Skeletal muscle satellite cell (primary cell): ENCODE results near the gene GJA10. TPM values are rescaled to one million over a fixed set of nuclear protein-coding genes. Genes with fewer than 3 reads are reported as not detected.
"Not testable (repeated sequence)": the region's sequence is repeated elsewhere in the genome, so short reads cannot be mapped to it uniquely, and the experiment has no call there.

Source experiments
- H3K27me3 ChIP-seq: 2 replicates; pipeline ENCODE4 v1.7.0; 2013; ENCODE audit warnings: low read length; ENCODE audit not compliant: control insufficient read depth, insufficient read depth
- H3K36me3 ChIP-seq: 2 replicates; pipeline ENCODE4 v1.7.0; 2013; ENCODE audit warnings: mild to moderate bottlenecking, control low read depth, low read length; ENCODE audit not compliant: insufficient read depth
- H3K4me1 ChIP-seq: 2 replicates; pipeline ENCODE4 v1.7.0; 2013; ENCODE audit warnings: low read length; ENCODE audit not compliant: control insufficient read depth, insufficient read depth
- H3K4me2 ChIP-seq: 2 replicates; pipeline ENCODE4 v1.7.0; 2013; ENCODE audit warnings: mild to moderate bottlenecking, low read length
- H3K4me3 ChIP-seq: 2 replicates; pipeline ENCODE4 v1.7.0; 2013; ENCODE audit warnings: low read length
- H3K9ac ChIP-seq: 2 replicates; pipeline ENCODE4 v1.7.0; 2013; ENCODE audit warnings: mild to moderate bottlenecking, low read depth, low read length, moderate library complexity
- H3K9me3 ChIP-seq: replicated peaks from 2 replicates; pipeline ENCODE4 v1.7.0; 2013; ENCODE audit warnings: mild to moderate bottlenecking, control low read depth, low read length
- total RNA-seq: library from RNA; depleted of rRNA; stranded (reverse); fragments of >200 nt; gene quantifications from 2 replicates; pipeline ENCODE4 v1.2.3, GENCODE V29; 2012; rRNA removed

Gene GJA10
- total RNA-seq, result not detected in 2 replicates

GRCh38 chr6:89894169-89894568 lies at the start of gene GJA10:
Gene GJA10, plus strand, starts transcription at chr6:89894469. Its CDS starts 0 bp downstream, at chr6:89894469.
- Histone ChIP-seq H3K27me3 (peaks cover 5% of the 10 kb centered on the region), H3K9ac (no peak within 1 kb of the TSS), H3K9me3 (no peaks in the 10 kb centered on the region), H3K4me1 (no peaks in the 10 kb centered on the region), H3K4me3 (no peak within 1 kb of the TSS), H3K4me2 (no peak within 1 kb of the TSS), H3K36me3 (no peaks in the 10 kb centered on the region)

- H3K9me3 ChIP-seq, H3K4me2 ChIP-seq, H3K4me3 ChIP-seq, H3K9ac ChIP-seq, H3K27me3 ChIP-seq, H3K4me1 ChIP-seq: not testable (repeated sequence)
- H3K36me3 ChIP-seq, result peaks cover 12% of the 10 kb centered on the region
These were observed 46.8 kb upstream of the GJA10 start for GRCh38 chr6:89847513-89847912.

- Histone ChIP-seq H3K36me3 (peaks cover 32% of the 10 kb centered on the region), H3K4me1 (no peaks in the 10 kb centered on the region)
These were observed 41.2 kb upstream of the GJA10 start for GRCh38 chr6:89853068-89853467.

GRCh38 chr6:89858041-89858440 lies 36.2 kb upstream of the GJA10 start:
- no peak overlapping the region for H3K4me3 ChIP-seq
- no peaks in the 10 kb centered on the region for H3K4me1 ChIP-seq
- no peak overlapping the region for H3K4me2 ChIP-seq
- H3K36me3 ChIP-seq, result peaks cover 68% of the 10 kb centered on the region
- H3K27me3 ChIP-seq, result no peaks in the 10 kb centered on the region
- H3K9me3 ChIP-seq, result no peaks in the 10 kb centered on the region
- H3K9ac ChIP-seq, result no peak overlapping the region

More at GRCh38 chr6:89853068-89853467, 41.2 kb upstream of the GJA10 start:
- Histone ChIP-seq H3K4me2 (no peak overlapping the region), H3K4me3 (no peak overlapping the region), H3K9ac (no peak overlapping the region), H3K9me3 (no peaks in the 10 kb centered on the region), H3K27me3 (no peaks in the 10 kb centered on the region)

GRCh38 chr6:89859744-89860143 lies 34.5 kb upstream of the GJA10 start:
- no peak overlapping the region for H3K4me2 ChIP-seq
- no peaks in the 10 kb centered on the region for H3K9me3 ChIP-seq
- no peaks in the 10 kb centered on the region for H3K4me1 ChIP-seq
- no peak overlapping the region for H3K4me3 ChIP-seq
- no peak overlapping the region for H3K9ac ChIP-seq
- H3K27me3 ChIP-seq, result no peaks in the 10 kb centered on the region
- peaks cover 67% of the 10 kb centered on the region for H3K36me3 ChIP-seq

GRCh38 chr6:89862273-89862672 lies 32.0 kb upstream of the GJA10 start:
- no peaks in the 10 kb centered on the region for H3K9me3 ChIP-seq
- no peak overlapping the region for H3K4me2 ChIP-seq
- no peaks in the 10 kb centered on the region for H3K4me1 ChIP-seq
- H3K9ac ChIP-seq, result no peak overlapping the region
- H3K36me3 ChIP-seq, result peaks cover 68% of the 10 kb centered on the region
- H3K27me3 ChIP-seq, result no peaks in the 10 kb centered on the region
- H3K4me3 ChIP-seq, result no peak overlapping the region

- H3K36me3 ChIP-seq, result peaks cover 71% of the 10 kb centered on the region
- H3K9ac ChIP-seq, result no peak overlapping the region
- H3K27me3 ChIP-seq, result no peaks in the 10 kb centered on the region
- no peak overlapping the region for H3K4me3 ChIP-seq
- no peak overlapping the region for H3K4me2 ChIP-seq
- no peaks in the 10 kb centered on the region for H3K4me1 ChIP-seq
- no peaks in the 10 kb centered on the region for H3K9me3 ChIP-seq
These were observed 31.6 kb upstream of the GJA10 start for GRCh38 chr6:89862698-89863097.

GRCh38 chr6:89866024-89866678 lies 28.1 kb upstream of the GJA10 start:
- Histone ChIP-seq H3K9ac (no peak overlapping the region), H3K4me1 (no peaks in the 10 kb centered on the region), H3K4me2 (no peak overlapping the region), H3K4me3 (no peak overlapping the region), H3K9me3 (no peaks in the 10 kb centered on the region), H3K27me3 (no peaks in the 10 kb centered on the region), H3K36me3 (peaks cover 66% of the 10 kb centered on the region)

- no peaks in the 10 kb centered on the region for H3K4me1 ChIP-seq
- H3K4me2 ChIP-seq, result no peak overlapping the region
- no peak overlapping the region for H3K4me3 ChIP-seq
- no peak overlapping the region for H3K9ac ChIP-seq
- H3K9me3 ChIP-seq, result no peaks in the 10 kb centered on the region
- H3K36me3 ChIP-seq, result peaks cover 28% of the 10 kb centered on the region
- H3K27me3 ChIP-seq, result no peaks in the 10 kb centered on the region
These were observed 20.5 kb upstream of the GJA10 start for GRCh38 chr6:89873721-89874120.

- H3K9me3 ChIP-seq, result no peaks in the 10 kb centered on the region
- H3K4me2 ChIP-seq, result no peak overlapping the region
- H3K27me3 ChIP-seq, result no peaks in the 10 kb centered on the region
- peaks cover 28% of the 10 kb centered on the region for H3K36me3 ChIP-seq
- H3K4me3 ChIP-seq, result no peak overlapping the region
- H3K9ac ChIP-seq, result no peak overlapping the region
- no peaks in the 10 kb centered on the region for H3K4me1 ChIP-seq
These were observed 19.8 kb upstream of the GJA10 start for GRCh38 chr6:89874438-89874837.

- Histone ChIP-seq H3K9me3 (no peaks in the 10 kb centered on the region), H3K4me2 (no peak overlapping the region), H3K27me3 (peaks cover 25% of the 10 kb centered on the region), H3K36me3 (no peaks in the 10 kb centered on the region), H3K9ac (no peak overlapping the region), H3K4me3 (no peak overlapping the region), H3K4me1 (no peaks in the 10 kb centered on the region)
These were observed 7.7 kb upstream of the GJA10 start for GRCh38 chr6:89886378-89887120.
